MCF 10A (cell line): ENCODE results near the gene C2CD4A. TPM values are rescaled to one million over a fixed set of nuclear protein-coding genes. Genes with fewer than 3 reads are reported as not detected.

Experiments
- BruUV-seq: library from RNA; stranded (reverse); fragments of 400-500 nt; replicated peaks from 2 replicates; lab custom pipeline; 2021; lab: Mats Ljungman, UMichigan
- CTCF ChIA-PET: fragments of 300-600 bp; sonication (Branson Sonifier 250); formaldehyde crosslinking; extraction: SDS; loops from one replicate; lab custom pipeline; 2021; ENCODE audit warnings: antibody characterized with exemption, inconsistent platforms; lab: Yijun Ruan, JAX
- POLR2A ChIA-PET: fragments of 300-600, 350-650 bp; sonication (Branson Sonifier 250); formaldehyde crosslinking; extraction: SDS; loops from one replicate; lab custom pipeline; 2020; ENCODE audit warnings: antibody characterized with exemption, inconsistent platforms; lab: Yijun Ruan, JAX
- DNase-seq: peaks from one replicate; pipeline ENCODE4 v3.0.0-alpha.2; 2018; ENCODE audit not compliant: unreplicated experiment
- H3K27ac Mint-ChIP-seq: one replicate; pipeline ENCODE4 v1.8.0; 2022; ENCODE audit warnings: mild to moderate bottlenecking, low read depth, mixed read lengths; ENCODE audit not compliant: unreplicated experiment
- H3K27me3 Mint-ChIP-seq: one replicate; pipeline ENCODE4 v1.8.0; 2022; ENCODE audit warnings: mixed read lengths; ENCODE audit not compliant: insufficient read depth, unreplicated experiment
- H3K36me3 Mint-ChIP-seq: one replicate; pipeline ENCODE4 v1.8.0; 2022; ENCODE audit warnings: mild to moderate bottlenecking, moderate library complexity, mixed read lengths; ENCODE audit not compliant: insufficient read depth, unreplicated experiment
- H3K4me1 Mint-ChIP-seq: one replicate; pipeline ENCODE4 v1.8.0; 2022; ENCODE audit warnings: mixed read lengths; ENCODE audit not compliant: insufficient read depth, unreplicated experiment
- H3K4me3 Mint-ChIP-seq: one replicate; pipeline ENCODE4 v1.8.0; 2022; ENCODE audit warnings: mild to moderate bottlenecking, moderate library complexity, mixed read lengths; ENCODE audit not compliant: unreplicated experiment
- H3K9me3 Mint-ChIP-seq: one replicate; pipeline ENCODE4 v1.8.0; 2022; ENCODE audit warnings: mixed read lengths; ENCODE audit not compliant: unreplicated experiment
- CTCF ChIP-seq: fragments of 200-600 bp; IDR thresholded peaks from one replicate; pipeline ENCODE4 v1.8.0; 2022; ENCODE audit warnings: antibody characterized with exemption, mild to moderate bottlenecking; ENCODE audit not compliant: unreplicated experiment
- intact Hi-C: fragments of 100-400 bp; cut with micrococcal nuclease; formaldehyde crosslinking; loops from 2 replicates; pipeline ENCODE4 v1.14.1; 2022
- total RNA-seq: library from RNA; stranded (reverse); gene quantifications from 2 replicates; pipeline ENCODE4 v1.2.3, GENCODE V29; 2022

The C2CD4A gene
- total RNA-seq, 1 experiment from 2014 or later: 0.16 TPM

DNA sequence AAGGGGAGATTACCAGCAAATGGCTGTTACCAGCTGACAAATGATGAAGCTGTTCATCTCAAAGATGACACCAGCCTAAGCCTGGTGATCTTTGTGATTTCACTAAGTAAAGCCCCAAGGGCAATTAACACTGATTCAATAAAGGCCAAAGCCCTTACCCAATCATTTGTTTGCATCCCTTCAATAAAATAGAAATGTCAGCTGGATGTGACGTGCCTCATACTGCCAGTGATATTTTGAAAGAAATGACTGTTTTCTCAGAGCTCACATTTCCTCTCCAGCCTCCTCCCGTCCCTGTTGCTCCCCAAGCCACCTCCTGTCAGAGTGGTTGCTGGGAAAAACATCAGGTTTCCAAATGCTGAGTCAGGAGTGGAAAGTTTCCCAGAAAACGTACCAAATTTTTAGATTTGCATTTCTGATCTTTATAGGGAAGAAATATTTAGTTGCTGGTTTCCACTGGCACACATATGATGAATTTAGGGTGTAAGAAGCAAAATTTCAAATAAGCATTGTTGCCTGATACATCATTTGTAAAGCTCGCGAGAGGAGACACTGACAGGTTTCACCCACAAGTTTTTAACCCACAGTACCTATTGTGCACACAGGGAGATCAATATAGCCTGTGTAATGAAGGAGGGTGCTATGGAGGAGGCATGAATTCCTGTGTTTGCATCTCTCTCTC, 21.0 kb downstream of the C2CD4A start:
- no peaks in the 10 kb centered on the region for H3K9me3 Mint-ChIP-seq
- peaks cover 19% of the 10 kb centered on the region for H3K4me1 Mint-ChIP-seq
- POLR2A ChIA-PET: interaction anchor here (0.6 to 2.8 kb wide), 10 partner anchors 10 to 210 kb away, joined by 3 to 9 read pairs (median 4); partner anchors contain the start of gene VPS13C
- no TSS peak for BruUV-seq
- H3K36me3 Mint-ChIP-seq: no peaks in the 10 kb centered on the region
- no peak overlapping the region for H3K4me3 Mint-ChIP-seq
- intact Hi-C loops: no loop called here
- no peak for TF ChIP-seq CTCF
- no peaks in the 10 kb centered on the region for H3K27me3 Mint-ChIP-seq
- CTCF ChIA-PET: interaction anchor here (0.6 to 1.1 kb wide), 4 partner anchors 11 to 27 kb away, joined by 3 to 4 read pairs (median 3); no protein-coding TSS in a partner anchor
- peak; percentile 53 for DNase-seq
- H3K27ac Mint-ChIP-seq: peak overlapping the region; percentile 46

- TF ChIP-seq CTCF: no peak
- no peaks in the 10 kb centered on the region for H3K27me3 Mint-ChIP-seq
- intact Hi-C loops: no loop called here
- no TSS peak for BruUV-seq
- ChIA-PET POLR2A (interaction anchor here (0.6 to 2.8 kb wide), 7 partner anchors 10 to 209 kb away, joined by 3 to 9 read pairs (median 3); no protein-coding TSS in a partner anchor), CTCF (interaction anchor here (0.6 to 1.1 kb wide), 3 partner anchors 10 to 242 kb away, joined by 3 to 4 read pairs (median 3); no protein-coding TSS in a partner anchor)
- no peak overlapping the region for H3K4me3 Mint-ChIP-seq
- H3K9me3 Mint-ChIP-seq: no peaks in the 10 kb centered on the region
- peak overlapping the region; percentile 46 for H3K27ac Mint-ChIP-seq
- no peaks in the 10 kb centered on the region for H3K36me3 Mint-ChIP-seq
- DNase-seq: no peak
- peaks cover 19% of the 10 kb centered on the region for H3K4me1 Mint-ChIP-seq
Measured at GRCh38 chr15:62088353-62088693, 21.5 kb downstream of the C2CD4A start.

- ChIA-PET CTCF (no interaction called here), POLR2A (no interaction called here)
- Mint-ChIP-seq H3K36me3 (no peaks in the 10 kb centered on the region), H3K27me3 (no peaks in the 10 kb centered on the region), H3K4me3 (no peak overlapping the region), H3K4me1 (peaks cover 19% of the 10 kb centered on the region), H3K27ac (no peak overlapping the region), H3K9me3 (no peaks in the 10 kb centered on the region)
- BruUV-seq: no TSS peak
- no peak for TF ChIP-seq CTCF
- DNase-seq: peak; percentile 26
- intact Hi-C loops: no loop called here
Measured at GRCh38 chr15:62089616-62090015, 22.8 kb downstream of the C2CD4A start.

- TF ChIP-seq CTCF: no peak
- Mint-ChIP-seq H3K27ac (no peak overlapping the region), H3K4me1 (peaks cover 19% of the 10 kb centered on the region), H3K9me3 (no peaks in the 10 kb centered on the region), H3K36me3 (no peaks in the 10 kb centered on the region), H3K4me3 (no peak overlapping the region), H3K27me3 (no peaks in the 10 kb centered on the region)
- no TSS peak for BruUV-seq
- DNase-seq: no peak
- ChIA-PET POLR2A (no interaction called here), CTCF (interaction anchor here (0.6 kb wide), 1 partner anchor 1718 kb away, joined by 7 read pairs; no protein-coding TSS in a partner anchor)
- intact Hi-C loops: no loop called here
Measured at GRCh38 chr15:62090988-62091387, 24.2 kb downstream of the C2CD4A start.
